NCI-H2081 (cell line): ENCODE results near the gene ANKS1B.
"Not testable (repeated sequence)": the region's sequence is repeated elsewhere in the genome, so short reads cannot be mapped to it uniquely, and the experiment has no call there.

Source experiments
- DNase-seq, 2 experiments: peaks; one replicate each; lab custom pipeline; 2025; lab: John Stamatoyannopoulos, UW

ANKS1B gene

DNA sequence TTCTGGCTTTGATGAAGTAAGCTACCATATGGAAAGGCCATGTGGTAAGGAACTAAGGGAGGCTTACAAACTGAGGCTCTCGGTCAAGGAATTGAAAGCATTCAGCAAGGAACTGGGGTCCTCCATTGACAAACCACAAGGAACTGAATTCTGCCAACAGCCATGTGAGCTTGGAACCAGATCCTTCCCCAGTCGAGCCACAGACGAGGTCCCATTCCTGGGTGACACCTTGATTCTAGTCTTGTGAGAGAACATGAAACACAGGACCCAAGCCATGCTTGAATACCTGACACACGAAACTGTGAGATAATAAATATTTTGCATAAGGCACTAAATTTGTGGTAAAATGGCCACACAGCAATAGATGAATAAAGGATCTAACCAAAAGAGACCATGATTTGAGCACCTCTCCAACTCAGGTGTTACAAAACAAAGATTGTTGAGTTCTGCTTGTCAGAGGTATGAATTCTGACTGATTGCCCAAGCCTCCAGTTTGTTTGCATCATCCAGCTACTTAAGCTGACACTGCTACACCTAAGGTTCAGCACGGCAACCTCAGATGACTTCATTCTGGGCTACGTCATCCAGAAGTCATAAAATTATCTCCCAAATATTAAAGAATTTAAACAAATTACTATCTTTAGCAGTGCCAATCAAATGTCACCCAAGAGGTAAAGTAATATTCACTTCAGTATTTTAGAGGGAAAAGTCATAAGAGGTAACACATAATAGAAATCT is 277.8 kb downstream of the ANKS1B start:
- DNase-seq = no peak

- DNase-seq = no peak
Observed at GRCh38 chr12:99704458-99704857, 280.3 kb downstream of the ANKS1B start.

GRCh38 chr12:99704036-99704435 is 280.7 kb downstream of the ANKS1B start:
- no peak for DNase-seq

GRCh38 chr12:99700032-99700431 is 284.7 kb downstream of the ANKS1B start:
- no peak for DNase-seq

DNA sequence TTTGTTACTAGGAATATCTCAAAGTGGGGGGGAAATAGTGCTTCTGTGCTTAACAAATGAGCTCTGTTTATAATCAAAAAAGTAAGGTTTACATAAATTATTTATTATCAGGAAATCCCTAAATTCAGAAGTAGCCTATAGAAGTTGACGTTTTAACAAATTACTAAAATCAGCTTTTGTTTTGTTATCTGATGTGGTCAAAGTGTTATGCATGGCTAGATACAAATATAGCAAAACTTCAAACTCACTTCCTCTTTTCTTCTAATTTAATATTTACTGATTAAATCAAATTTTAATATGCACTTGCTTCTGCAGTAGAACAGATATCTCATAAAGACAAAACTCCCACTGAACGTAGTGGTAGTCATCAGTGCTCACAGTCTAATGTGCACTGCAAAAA is 289.7 kb downstream of the ANKS1B start:
- DNase-seq = no peak

- no peak for DNase-seq
Observed at GRCh38 chr12:99686142-99686541, 298.6 kb downstream of the ANKS1B start.

- no peak for DNase-seq
Observed at GRCh38 chr12:99680276-99680675, 304.5 kb downstream of the ANKS1B start.

- DNase-seq = no peak
Observed at GRCh38 chr12:99670635-99671034, 314.1 kb downstream of the ANKS1B start.

GRCh38 chr12:99658671-99659349 is 325.9 kb downstream of the ANKS1B start:
- DNase-seq = peak in 1 of 2 experiments; percentile 25

- no peak for DNase-seq
Observed at GRCh38 chr12:99649551-99649950, 335.2 kb downstream of the ANKS1B start.

DNA sequence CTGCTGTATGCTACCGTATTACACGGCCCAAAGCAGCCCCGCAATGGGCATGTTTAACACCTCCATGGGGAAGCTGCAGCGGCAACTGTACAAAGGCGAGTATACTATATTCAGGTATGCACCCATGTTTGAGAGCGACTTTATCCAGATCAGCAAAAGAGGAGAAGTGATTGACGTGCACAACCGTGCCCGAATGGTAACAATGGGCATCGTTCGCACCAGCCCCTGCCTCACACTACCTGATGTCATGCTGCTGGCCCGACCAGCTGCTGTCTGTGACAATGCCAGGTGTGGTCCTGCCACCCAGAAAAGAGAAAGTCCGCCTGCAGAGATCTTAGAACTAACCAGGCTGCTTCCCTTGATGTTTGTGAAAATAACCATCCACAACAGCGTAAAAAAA is 336.6 kb downstream of the ANKS1B start:
- DNase-seq = no peak

- no peak for DNase-seq
Observed at GRCh38 chr12:99647453-99647852, 337.3 kb downstream of the ANKS1B start, which contains the start of gene GARIN6. Gene GARIN6 (plus strand): TSS chr12:99647753. CDS start chr12:99648175, 422 bp downstream.

DNA sequence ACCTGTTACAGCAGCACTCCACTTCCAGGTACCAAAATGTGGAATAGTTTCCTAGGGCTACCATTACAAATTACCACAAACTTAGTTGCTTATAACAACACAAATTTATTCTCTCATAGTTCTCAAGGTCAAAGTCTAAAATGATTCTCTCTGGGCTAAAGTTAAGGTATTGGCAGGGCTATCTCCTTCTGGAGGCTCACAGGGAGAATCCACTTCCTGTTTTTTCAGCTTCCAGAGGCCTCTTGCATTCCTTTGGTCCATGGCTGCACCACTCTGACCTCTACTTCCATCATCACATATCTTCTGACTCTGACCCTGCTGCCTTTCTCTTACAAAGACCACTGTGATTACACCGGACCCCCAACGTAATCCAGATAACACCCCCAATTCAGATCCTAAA is 340.1 kb downstream of the ANKS1B start:
- no peak for DNase-seq

GRCh38 chr12:99627459-99627858 is 357.3 kb downstream of the ANKS1B start:
- no peak for DNase-seq

DNA sequence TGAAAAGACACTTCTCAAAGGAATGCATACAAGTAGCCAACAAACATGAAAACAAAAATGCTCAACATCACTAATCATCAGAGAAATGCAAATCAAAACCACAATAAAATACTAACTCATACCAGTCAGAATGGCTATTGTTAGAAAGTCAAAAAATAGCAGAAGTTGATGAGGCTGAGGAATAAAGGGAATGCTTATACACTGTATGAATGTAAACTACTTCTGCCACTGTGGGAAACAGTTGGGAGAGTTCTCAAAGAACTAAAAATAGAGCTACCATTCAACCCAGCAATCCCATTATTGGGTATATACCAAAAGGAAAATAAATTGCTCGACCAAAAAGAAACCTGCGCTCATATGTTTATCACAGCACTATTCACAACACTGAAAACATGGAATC is 360.1 kb downstream of the ANKS1B start:
- DNase-seq = not testable (repeated sequence)

DNA sequence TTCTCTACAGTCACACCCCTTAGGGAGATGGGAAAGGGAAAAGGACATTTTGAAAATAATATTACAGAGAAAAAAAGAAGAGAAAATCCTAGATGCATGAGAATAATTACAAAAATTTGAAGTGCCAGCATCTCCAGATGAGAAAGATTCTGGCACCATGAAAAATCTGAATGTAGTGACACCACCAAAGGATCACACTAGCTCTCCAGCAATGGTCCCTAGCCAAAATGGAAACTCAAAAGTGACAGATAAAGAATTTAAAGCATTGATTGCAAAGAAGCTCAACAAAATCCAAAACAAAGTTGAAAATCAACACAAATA is 364.6 kb downstream of the ANKS1B start:
- no peak for DNase-seq

- peak; percentile 28 to 63 for DNase-seq
Observed at GRCh38 chr12:99619389-99620158, 365.2 kb downstream of the ANKS1B start.

GRCh38 chr12:99618657-99619056 is 366.1 kb downstream of the ANKS1B start:
- no peak for DNase-seq

DNA sequence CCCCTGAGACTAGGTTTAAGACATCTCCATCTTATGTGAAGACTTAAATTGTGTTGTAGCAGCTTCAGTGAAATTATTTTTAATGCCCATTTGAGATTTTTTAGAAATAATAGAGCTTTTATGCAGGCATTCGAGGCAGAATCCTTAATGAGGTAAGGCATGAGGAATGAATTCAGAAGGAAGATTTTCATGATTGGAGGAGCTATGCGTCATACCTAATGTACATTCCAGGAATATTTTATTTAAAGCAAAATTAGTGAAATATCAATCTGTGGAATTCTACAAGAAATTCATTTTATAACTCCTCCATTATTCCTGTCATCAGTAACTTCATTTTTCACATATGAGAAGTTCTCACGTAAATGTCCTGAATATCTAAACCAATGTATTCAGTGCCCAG is 373.1 kb downstream of the ANKS1B start:
- DNase-seq = no peak

GRCh38 chr12:99611117-99611516 is 373.6 kb downstream of the ANKS1B start:
- no peak for DNase-seq

DNA sequence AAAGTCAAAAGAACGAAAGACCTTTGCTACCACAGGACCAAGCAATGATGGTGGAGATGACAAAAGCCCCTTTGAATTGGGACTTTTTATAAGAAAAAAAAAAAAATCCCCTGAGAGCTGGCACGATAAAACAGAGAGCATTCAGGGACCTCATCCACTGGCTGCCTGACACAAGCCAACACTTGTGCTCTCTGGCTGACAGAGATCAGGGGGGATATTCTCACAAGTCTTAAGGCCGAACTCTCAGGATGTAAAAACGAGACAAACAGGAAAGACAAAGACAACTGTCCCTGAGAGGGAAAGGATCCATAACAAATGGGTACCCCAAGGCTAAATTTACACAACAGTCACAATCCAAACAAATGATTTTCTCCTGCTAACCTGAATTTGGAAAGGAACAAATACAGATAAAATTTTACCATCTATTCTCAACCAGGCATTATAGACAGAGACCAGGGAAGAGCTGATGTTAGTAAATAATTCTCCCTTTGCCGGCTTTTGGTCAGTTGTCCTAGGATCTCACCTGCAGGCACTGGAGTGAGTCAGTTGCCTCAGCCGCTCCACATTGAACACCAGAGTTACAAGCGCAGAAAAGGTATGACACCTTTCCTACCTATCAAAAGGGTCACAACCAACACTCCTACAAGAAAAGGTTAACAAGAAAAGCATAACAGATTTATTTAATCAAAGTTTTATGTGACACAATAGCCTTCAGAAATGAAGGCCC is 375.1 kb downstream of the ANKS1B start:
- DNase-seq = no peak

GRCh38 chr12:99600388-99600787 is 384.3 kb downstream of the ANKS1B start:
- DNase-seq = peak; percentile 35 to 83
